ENCODE data around the gene LRRC70.

LRRC70 gene

GRCh38 chr5:62617943-62618342 lies 39.3 kb downstream of the LRRC70 start:
- DNase-seq (ENCODE audit: low read depth in 1 of 2, low spot score in 1 of 2) = no peak
- TF ChIP-seq GABPA (IDR thresholded peaks at IDR 0.05; ENCODE audit: low read depth) (no peak), CTCF (IDR thresholded peaks at IDR 0.05; ENCODE audit: insufficient read depth, low read length) (no peak), POLR2AphosphoS5 (IDR thresholded peaks at IDR 0.05; ENCODE audit: low read depth) (no peak), REST (IDR thresholded peaks at IDR 0.05; ENCODE audit: insufficient replicate concordance, low read depth) (no peak), SPI1 (IDR thresholded peaks at IDR 0.05; ENCODE audit: borderline replicate concordance, low read depth) (no peak)
- no peak overlapping the region for H3K27ac ChIP-seq (replicated peaks)

DNA sequence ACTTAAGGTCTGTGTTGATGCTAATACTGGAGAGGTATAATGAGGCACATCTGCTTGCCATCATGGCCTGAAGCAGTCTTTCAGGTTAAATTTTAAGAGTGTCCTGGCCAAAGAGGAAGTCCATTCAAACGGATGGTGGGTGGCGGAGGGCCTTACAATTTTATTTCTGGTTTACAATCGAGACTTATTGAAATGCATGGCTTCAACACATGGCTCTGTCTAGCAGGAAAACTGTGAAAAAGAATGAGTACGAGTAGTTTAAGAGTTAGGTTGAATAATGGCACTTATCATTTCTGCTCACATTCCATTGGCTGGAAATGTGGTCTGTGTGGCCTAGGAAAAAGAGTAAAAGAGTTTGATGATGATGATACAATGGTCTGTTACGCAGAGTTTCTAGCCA lies 42.1 kb downstream of the LRRC70 start:
- Histone ChIP-seq H3K27me3 (ENCODE audit: insufficient read depth, poor library complexity, severe bottlenecking) (no peaks in the 10 kb centered on the region), H3K4me3 (replicated peaks; ENCODE audit: insufficient read depth, low read length) (no peak overlapping the region), H3K27ac (replicated peaks) (no peak overlapping the region)
- TF ChIP-seq GABPA (IDR thresholded peaks at IDR 0.05; ENCODE audit: low read depth) = no peak
- TF ChIP-seq SPI1 (IDR thresholded peaks at IDR 0.05; ENCODE audit: borderline replicate concordance, low read depth) = no peak
- TF ChIP-seq CTCF (IDR thresholded peaks at IDR 0.05; ENCODE audit: insufficient read depth, low read length) = no peak
- TF ChIP-seq REST (IDR thresholded peaks at IDR 0.05; ENCODE audit: insufficient replicate concordance, low read depth) = no peak
- no peak for TF ChIP-seq POLR2AphosphoS5 (IDR thresholded peaks at IDR 0.05; ENCODE audit: low read depth)
- no peak for DNase-seq (ENCODE audit: low read depth in 1 of 2, low spot score in 1 of 2)

More at GRCh38 chr5:62617943-62618342, 39.3 kb downstream of the LRRC70 start:
- Histone ChIP-seq H3K27me3 (ENCODE audit: insufficient read depth, poor library complexity, severe bottlenecking) (no peaks in the 10 kb centered on the region), H3K4me3 (replicated peaks; ENCODE audit: insufficient read depth, low read length) (no peak overlapping the region)

GRCh38 chr5:62621280-62621679 lies 42.7 kb downstream of the LRRC70 start:
- TF ChIP-seq GABPA (IDR thresholded peaks at IDR 0.05; ENCODE audit: low read depth) (no peak), POLR2AphosphoS5 (IDR thresholded peaks at IDR 0.05; ENCODE audit: low read depth) (no peak), REST (IDR thresholded peaks at IDR 0.05; ENCODE audit: insufficient replicate concordance, low read depth) (no peak), SPI1 (IDR thresholded peaks at IDR 0.05; ENCODE audit: borderline replicate concordance, low read depth) (no peak), CTCF (IDR thresholded peaks at IDR 0.05; ENCODE audit: insufficient read depth, low read length) (no peak)
- no peak overlapping the region for H3K27ac ChIP-seq (replicated peaks)
- no peak for DNase-seq (ENCODE audit: low read depth in 1 of 2, low spot score in 1 of 2)

More at GRCh38 chr5:62621280-62621679, 42.7 kb downstream of the LRRC70 start:
- Histone ChIP-seq H3K4me3 (replicated peaks; ENCODE audit: insufficient read depth, low read length) (no peak overlapping the region), H3K27me3 (ENCODE audit: insufficient read depth, poor library complexity, severe bottlenecking) (no peaks in the 10 kb centered on the region)
